OCI-LY3 (cell line): ENCODE results near the gene OS9.

ENCODE experiments used
- EZH2phosphoT487 ChIP-seq: fragments of 200-600 bp; shearing (Covaris generic); IDR thresholded peaks from 2 replicates; pipeline ENCODE4 v1.6.1; 2018; ENCODE audit warnings: antibody characterized with exemption, mixed run types, low read depth
- TF ChIP-seq, protein P1 (sequence below): fragments of 200-600, 300-600 bp; sonication (generic); IDR thresholded peaks from 2 replicates; pipeline ENCODE4 v1.5.1; 2014; ENCODE audit warnings: antibody characterized with exemption, low read length, low read depth

DNA sequence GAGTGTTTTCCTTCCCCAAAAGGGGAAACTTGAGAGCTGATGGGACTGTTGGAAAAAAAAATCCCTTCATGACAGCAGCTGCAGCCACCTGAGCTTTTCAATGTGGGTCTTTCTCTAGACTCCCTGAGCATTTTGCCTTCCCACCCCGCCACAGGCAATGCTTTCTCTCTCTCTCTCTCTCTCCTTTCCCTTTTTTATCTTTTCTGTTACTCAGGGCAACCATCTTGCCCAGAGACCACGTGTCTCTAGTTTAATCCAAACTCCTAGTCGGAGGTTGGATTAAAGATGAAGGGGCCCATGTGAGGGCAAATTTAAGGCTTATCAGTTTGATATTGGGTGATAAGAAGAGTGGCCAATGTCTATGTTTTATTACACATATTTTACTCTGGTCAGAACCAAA, 35.0 kb upstream of the OS9 start:
- TF ChIP-seq, protein P1, sequence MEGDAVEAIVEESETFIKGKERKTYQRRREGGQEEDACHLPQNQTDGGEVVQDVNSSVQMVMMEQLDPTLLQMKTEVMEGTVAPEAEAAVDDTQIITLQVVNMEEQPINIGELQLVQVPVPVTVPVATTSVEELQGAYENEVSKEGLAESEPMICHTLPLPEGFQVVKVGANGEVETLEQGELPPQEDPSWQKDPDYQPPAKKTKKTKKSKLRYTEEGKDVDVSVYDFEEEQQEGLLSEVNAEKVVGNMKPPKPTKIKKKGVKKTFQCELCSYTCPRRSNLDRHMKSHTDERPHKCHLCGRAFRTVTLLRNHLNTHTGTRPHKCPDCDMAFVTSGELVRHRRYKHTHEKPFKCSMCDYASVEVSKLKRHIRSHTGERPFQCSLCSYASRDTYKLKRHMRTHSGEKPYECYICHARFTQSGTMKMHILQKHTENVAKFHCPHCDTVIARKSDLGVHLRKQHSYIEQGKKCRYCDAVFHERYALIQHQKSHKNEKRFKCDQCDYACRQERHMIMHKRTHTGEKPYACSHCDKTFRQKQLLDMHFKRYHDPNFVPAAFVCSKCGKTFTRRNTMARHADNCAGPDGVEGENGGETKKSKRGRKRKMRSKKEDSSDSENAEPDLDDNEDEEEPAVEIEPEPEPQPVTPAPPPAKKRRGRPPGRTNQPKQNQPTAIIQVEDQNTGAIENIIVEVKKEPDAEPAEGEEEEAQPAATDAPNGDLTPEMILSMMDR, result no peak
- TF ChIP-seq EZH2phosphoT487, result no peak
